ENCODE results near the gene ZNF235.
"Not testable (repeated sequence)": the region's sequence is repeated elsewhere in the genome, so short reads cannot be mapped to it uniquely, and the experiment has no call there.

The ZNF235 gene

GRCh38 chr19:44254496-44254895, 50.3 kb downstream of the ZNF235 start:
- DNase-seq: no peak

GRCh38 chr19:44253392-44253791, 51.4 kb downstream of the ZNF235 start:
- not testable (repeated sequence) for DNase-seq

- not testable (repeated sequence) for DNase-seq
These were observed 52.5 kb downstream of the ZNF235 start for GRCh38 chr19:44252332-44252731.

GRCh38 chr19:44236384-44236783, 68.4 kb downstream of the ZNF235 start:
- DNase-seq: no peak

Data from NCI-H226 (cell line).